NCI-H774 (cell line): ENCODE data around the gene CAMTA1.

Source experiments
- DNase-seq: peaks from one replicate; lab custom pipeline; 2025; lab: John Stamatoyannopoulos, UW

CAMTA1 gene

DNA sequence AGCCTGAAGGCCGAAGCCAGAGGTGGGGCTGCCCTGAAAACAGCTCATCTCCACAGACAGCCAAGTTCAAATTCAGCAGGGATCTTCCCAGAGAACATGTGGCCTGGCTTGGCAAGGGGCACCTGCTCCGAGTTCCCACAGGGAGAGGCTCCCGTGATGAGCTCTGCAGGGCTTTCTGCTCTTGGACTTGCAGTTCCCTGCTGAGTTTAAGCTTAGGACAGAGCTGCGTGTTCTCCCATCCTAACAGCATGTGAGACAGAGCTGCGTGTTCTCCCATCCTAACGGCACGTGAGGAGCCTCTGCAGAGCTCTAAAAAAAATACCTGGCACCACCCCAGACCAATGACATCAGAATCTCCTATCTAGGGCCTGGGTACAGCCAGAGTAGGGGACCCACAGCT is 872.8 kb downstream of the CAMTA1 start:
- no peak for DNase-seq

DNA sequence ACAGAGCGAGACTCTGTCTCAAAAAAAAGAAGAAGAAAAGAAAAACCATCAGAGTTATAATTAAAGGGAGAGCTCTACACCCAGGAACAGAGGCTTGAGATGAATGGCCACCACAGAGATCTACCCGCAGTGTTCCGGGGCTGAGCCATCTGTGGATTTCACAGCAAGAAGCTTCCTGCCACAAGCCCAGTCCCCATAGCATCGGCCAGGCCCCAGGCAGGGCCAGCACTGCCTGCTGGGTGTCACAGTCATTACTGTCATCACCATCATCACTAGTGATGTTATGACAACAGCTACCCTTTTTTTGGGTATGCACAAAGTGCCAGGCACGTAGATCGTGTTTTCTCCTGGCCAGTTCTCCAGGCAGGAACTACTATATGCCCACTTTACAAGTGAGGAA is 874.3 kb downstream of the CAMTA1 start:
- no peak for DNase-seq

DNA sequence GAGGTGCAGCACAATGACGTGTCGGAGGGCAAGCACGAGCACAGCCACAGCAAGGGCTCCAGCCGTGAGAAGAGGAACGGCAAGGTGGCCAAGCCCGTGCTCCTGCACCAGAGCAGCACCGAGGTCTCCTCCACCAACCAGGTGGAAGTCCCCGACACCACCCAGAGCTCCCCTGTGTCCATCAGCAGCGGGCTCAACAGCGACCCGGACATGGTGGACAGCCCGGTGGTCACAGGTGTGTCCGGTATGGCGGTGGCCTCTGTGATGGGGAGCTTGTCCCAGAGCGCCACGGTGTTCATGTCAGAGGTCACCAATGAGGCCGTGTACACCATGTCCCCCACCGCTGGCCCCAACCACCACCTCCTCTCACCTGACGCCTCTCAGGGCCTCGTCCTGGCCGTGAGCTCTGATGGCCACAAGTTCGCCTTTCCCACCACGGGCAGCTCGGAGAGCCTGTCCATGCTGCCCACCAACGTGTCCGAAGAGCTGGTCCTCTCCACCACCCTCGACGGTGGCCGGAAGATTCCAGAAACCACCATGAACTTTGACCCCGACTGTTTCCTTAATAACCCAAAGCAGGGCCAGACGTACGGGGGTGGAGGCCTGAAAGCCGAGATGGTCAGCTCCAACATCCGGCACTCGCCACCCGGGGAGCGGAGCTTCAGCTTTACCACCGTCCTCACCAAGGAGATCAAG is 878.3 kb downstream of the CAMTA1 start:
- DNase-seq: no peak

DNA sequence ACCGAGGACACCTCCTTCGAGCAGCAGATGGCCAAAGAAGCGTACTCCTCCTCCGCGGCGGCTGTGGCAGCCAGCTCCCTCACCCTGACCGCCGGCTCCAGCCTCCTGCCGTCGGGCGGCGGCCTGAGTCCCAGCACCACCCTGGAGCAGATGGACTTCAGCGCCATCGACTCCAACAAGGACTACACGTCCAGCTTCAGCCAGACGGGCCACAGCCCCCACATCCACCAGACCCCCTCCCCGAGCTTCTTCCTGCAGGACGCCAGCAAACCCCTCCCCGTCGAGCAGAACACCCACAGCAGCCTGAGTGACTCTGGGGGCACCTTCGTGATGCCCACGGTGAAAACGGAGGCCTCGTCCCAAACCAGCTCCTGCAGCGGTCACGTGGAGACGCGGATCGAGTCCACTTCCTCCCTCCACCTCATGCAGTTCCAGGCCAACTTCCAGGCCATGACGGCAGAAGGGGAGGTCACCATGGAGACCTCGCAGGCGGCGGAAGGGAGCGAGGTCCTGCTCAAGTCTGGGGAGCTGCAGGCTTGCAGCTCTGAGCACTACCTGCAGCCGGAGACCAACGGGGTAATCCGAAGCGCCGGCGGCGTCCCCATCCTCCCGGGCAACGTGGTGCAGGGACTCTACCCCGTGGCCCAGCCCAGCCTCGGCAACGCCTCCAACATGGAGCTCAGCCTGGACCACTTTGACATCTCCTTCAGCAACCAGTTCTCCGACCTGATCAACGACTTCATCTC is 879.1 kb downstream of the CAMTA1 start:
- DNase-seq: no peak

DNA sequence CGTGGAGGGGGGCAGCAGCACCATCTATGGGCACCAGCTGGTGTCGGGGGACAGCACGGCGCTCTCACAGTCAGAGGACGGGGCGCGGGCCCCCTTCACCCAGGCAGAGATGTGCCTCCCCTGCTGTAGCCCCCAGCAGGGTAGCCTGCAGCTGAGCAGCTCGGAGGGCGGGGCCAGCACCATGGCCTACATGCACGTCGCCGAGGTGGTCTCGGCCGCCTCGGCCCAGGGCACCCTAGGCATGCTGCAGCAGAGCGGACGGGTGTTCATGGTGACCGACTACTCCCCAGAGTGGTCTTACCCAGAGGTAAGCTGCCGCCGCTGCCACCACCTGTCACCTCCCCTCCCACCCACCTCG is 879.6 kb downstream of the CAMTA1 start:
- no peak for DNase-seq

DNA sequence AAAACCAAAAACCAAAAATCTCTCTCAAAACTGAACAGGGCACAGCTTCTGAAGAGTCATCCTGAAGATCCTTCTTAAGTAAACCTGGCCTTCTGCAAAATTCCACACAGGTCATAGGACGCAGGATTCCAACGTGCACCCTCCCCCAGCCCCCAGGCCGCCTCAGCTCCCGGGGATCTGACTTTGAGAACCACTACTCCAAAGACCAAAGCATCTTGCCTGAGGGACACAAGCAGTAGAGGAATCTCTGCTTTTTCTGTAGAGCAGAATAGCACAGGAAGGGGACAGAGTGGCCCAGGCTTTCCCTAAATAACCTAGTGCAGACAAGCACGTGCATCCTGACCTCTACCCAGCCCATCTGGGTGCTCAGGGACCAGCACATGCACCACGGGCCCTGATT is 881.0 kb downstream of the CAMTA1 start:
- no peak for DNase-seq

DNA sequence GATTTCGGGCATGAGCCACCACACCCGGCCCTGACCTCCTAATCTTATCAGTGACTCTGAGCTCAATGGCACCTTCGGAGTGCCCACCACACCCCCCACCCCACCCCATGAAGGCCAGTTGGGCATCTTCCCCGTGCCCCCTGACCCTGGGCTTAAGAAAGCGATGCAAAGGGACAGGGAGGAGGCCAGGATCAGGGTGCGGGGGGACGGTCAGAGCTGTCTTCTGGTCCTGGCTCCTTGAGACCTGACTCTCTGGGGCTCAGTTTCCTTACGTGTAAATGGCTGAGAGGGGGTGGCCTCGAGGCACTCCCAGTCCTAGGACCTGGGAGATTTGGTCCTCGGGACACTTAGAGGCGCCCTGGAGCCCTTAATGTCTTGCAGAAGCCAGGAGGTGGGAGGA is 881.9 kb downstream of the CAMTA1 start:
- DNase-seq: no peak

DNA sequence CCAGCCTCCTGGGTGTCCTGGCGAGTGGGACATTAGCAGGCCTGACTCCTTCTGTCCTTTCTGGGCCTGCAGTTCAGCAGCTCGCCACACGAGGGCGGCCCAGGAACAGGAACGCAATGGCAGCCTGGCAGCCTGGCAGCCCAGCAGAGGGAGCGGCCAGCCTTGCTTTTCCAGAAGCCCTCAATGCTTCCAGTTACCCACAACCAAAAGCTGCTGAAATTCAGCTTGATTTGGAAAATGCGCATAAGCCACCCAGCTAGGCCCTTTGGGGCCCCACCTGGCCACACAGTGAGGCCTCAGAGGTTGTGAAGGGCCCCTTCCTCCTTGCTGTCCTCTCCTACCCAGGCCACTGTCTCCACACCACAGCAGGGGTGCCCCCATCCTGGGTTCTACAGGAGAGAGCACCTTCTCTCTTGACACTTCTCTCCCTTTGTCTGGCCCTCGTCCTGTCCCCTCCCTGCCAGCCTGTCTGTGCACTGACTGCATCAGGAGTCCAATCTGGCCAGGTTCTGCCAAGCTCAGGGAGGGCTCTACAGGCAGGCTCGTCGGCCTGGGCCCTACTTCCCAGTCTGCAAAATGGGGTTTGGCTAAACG is 882.5 kb downstream of the CAMTA1 start:
- DNase-seq: no peak

DNA sequence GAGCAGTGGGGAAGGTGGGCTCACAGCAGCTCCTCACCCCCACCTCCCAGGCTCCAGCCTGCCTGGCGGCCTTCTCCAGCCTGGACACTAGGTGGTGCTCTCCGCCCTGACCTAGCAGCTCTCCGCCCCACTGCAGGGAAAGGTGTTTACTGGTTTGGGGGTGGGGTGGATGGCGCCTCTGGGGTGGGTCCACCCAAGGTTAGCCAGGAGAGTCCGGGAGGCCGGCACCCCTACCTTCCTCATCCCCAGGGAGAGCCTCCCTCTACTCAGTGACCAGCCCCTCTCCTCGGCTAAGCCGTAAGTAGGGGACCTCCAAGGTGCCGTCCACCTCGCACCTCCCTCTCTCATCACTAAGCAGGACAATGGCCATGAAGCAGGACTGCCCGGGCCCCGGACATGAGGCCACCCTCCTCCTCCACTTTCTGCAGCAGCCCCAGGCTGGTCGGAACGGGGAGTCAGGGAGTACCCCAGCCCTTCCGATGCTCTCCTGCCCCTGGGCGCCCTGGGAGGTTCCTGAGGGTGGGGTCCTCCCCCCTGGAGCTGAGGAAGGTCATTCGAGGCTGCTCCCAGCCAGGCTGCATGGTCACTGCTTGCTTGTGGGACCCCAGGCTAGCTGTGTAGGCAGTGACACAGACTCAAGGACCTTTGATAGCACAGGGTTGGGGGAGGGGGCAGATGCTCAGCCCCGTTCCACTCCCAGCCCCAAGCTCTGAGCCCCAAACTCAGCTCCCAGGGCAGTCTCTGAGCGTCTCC is 884.5 kb downstream of the CAMTA1 start:
- no peak for DNase-seq

DNA sequence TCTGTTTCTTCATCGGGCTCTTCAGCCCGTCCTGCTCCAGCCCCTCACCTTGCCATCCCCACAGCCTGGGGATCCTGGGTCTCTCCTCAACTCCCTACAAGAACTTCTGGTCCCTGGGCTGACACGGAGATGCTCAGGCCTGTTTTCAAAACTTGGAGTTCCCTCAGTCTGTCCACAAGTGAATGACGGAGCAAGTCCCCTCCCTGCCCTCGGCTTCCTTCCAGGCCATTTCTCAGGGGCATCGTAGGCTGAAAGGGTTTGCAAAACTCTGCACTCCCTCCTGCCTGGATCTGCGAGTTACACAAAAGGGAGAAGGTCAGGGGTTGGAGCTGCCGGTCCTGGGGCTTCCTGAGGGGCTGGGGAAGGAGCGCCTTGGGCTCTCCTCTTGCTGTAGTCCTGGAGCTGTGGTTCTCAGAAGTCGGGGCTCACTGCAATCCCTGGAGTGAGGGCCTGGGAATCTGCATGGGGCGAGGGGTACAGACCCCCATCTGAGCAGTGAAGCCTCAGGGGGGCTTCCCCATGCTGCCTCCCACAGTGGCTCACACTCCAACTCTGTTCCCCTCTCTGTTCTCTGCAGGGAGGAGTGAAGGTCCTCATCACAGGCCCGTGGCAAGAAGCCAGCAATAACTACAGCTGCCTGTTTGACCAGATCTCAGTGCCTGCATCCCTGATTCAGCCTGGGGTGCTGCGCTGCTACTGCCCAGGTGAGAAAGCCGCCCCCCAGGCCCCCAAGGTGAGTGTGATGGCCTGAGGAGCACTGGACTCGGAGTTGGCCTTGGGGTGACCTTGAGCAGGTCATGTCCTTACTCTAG is 885.3 kb downstream of the CAMTA1 start:
- no peak for DNase-seq

DNA sequence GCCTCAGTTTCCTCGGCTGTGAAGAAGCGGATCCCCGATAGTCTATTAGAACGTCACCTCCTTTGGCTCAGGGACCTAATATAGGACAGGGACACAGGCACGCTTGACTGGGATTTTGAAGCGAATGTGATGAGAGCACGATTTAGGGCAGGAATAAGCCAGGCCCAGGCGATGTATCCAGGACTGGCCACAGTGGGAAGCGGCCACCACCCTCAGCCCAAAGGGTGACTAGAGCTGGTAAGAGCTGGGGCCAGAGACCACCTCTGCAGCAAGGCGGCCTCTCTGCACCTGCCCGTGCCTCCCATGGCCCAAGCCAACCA is 885.9 kb downstream of the CAMTA1 start:
- DNase-seq: no peak

DNA sequence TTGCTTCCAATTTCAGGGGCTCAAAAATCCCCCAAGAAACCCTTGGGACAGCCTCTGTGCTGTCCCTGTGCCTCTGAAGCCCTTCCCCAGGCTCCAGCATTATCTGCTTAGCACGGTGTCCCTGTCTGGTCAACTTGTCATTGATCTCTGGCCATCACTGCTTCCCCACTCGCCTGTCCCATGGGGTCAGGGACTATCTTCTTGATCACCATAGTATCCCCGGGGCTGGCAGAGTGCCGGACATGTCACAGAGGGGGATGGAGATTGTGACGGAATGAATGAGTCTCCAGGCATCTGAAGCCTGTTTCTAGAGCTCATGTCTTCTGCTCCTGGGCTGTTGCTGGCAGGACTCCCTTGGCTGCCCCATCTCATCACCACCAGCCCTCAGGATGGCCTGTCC is 886.4 kb downstream of the CAMTA1 start:
- no peak for DNase-seq

DNA sequence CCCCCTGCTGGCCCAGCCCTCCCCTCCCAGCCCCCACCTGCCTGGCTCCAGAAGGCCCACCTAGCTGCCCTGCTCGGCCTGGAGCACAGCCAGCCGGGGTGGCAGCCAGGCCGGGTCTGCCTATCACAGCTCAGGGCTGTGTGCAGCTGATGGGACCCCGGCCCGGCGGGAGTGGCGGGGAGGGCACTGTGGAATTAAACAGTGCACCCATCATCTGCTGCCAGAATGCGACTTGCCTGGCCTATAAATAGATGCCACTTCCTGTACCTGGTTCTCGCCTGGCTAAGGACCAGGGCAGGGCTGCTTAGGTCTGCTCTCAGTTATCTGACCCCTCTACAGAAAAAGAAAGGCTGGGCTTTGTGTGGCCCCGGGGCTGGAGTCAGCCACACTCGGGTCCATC is 887.6 kb downstream of the CAMTA1 start:
- no peak for DNase-seq

DNA sequence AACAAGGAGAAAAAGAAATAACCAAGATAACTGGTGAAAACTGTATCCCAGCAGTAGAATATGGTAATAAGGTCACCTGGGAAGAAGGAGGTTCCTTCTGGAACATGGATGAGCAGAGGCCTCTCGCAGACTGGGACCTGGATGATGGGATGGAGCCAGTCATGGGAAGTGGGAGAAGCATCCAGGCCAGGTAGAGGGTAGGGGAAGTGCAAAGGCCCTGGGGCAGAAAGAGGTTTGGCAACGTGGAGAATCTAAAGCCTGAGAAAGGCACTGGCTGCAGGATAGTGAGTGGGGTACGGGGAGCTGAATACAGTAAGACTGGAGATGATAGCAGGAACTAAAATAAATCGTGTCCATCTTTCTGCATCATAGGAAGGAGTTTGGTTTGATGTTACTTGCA is 889.7 kb downstream of the CAMTA1 start:
- DNase-seq: no peak

DNA sequence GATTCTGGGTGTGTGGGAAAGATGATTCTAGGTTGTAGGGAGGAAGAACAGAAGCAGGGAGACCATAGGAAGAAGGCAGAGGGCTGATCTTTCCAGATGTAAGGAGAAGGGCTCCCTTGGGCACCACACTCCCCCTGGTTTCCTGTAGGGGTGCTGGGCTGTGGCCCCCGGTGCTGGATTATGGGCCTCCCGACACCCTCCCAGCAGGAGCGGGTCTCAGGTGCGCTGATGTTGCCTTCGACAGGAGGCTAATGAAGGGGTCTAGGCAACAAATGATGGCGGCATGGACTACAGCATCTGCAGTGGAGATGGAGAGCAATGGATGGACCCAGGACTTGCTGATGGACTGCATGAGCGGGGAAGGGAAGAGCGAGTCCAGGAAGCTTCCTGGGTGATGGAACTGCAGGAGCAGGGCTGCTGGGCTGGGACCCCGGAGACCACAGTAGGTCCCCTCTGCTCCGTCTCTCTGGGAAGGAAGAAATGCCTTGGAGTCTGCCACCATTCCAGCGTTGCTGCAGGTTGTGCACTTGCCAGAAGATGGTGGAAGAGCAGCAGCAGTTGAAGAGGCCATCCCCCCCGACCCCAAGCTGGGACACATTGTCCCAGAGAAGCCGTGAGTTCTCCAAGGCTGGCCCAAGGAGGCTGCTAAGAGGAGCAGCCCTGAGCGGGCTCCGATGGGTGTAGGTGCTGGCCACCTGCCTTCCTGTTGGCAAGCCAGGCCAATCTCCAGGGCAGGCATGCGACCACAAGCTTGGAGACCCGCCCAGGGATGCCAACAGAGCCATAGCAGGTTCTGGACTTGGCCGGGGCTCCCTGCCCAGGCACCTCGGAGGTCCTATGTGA is 890.4 kb downstream of the CAMTA1 start:
- DNase-seq: no peak

DNA sequence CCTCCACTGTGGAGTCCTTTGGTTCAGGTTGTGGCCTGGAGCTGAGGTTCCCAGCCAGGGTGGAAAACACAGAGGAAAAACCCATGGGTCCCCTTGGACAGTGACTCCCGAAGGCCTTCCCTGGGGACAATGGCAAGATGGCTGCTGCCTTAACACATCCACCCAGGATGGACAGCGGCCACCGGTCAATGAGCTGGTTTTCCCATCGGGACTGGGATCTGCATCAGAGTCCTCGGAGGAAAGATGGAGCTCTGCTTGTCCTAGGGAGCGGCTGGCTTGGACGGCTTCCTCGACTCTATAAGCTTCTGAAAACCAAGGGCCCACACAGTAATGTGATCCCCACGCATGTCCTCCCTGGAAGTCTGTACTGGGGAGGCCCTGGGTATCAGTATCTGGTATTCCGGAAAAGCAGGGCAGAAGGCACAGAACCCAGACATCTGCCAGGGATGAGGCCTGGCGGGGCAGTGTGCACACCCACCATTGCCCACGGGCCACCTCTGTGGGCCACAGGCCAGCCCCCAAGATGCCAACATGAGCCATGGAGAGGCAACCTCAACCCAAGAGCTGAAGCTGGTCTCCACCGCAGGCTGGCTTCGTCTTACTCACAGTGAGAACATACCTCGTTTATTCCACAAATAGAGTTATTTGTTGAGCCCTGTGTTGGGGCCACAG is 891.2 kb downstream of the CAMTA1 start:
- DNase-seq: no peak

DNA sequence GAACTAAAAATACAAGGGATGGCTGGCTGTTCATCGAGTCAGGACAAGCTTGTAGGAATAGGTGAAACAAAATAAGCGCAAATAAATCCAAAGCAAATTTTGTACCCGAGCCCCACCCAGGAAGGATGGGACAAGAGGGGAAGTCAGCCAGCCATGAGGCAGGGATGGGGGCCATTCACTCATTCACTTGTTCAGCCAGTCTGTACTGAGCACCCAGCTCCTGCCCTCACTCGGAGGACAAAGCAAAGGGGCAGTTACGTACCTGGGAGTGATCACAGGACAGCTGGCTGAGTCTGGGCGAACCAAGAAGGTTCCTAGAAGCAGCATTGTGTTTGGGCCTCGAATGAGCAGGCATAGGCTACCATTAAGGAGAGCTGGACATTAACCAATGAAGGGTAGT is 891.9 kb downstream of the CAMTA1 start:
- no peak for DNase-seq

DNA sequence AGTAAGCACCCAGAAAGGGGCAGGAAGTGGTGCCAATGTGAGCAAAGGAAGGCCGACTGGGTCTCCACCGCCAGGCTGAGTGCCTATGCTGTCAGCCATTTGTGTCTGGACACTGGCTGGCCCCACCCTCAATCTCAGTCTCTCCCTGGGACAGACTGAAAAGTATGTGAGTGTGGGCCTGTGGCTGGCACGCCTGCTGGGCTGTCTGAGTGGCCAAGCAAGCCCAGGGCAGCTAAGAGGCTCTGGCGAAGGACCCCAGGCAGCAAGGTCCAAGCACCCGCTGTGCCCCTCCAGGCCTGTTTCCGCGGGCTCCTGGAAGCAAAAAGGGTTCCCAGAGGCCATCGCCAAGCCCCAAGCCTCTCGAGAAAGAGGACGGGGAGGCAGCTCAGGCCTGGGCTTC is 892.6 kb downstream of the CAMTA1 start:
- DNase-seq: no peak

DNA sequence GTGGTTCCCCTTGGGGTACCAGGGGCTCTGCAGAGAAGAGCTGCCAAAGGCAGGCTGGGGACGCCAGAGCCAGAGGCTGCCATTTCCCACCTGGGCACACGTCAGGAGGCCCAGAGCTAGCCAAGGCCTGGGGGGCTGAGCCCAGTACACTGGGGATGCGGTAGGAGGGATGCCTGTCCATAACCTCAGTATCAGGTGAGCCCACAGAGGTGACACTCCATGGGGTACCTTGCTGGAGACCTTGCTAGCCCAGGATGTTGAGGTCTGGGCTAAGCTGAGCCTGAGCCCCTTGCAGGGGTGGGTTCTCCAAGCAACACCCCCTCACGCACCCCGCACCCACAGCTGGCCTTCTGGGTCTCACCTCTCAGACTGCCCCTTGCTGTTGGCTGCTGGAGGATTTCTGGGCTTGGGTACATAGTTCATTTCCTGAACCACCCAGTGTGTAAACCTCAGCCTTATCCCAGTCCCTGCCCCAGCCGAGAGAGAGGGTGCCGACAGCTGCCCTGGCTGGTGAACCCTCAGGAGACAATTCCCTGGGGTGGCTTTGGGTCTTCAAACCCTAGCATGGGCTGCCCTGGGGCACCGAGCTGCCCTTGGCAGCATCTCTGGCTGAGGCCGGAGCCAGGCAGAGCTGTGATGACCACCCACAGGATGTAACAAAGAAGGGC is 893.4 kb downstream of the CAMTA1 start:
- DNase-seq: no peak
